A549 (cell line): ENCODE results near the gene VPS35L. TPM values are rescaled to one million over a fixed set of nuclear protein-coding genes. Genes with fewer than 3 reads are reported as not detected.

Experiments used
- ATAC-seq, 2 experiments: fragments of 200-7000 bp in 1 of 2; fragments of >200 bp in 1 of 2; cut with Nextera tagmentation in 1 of 2; cut with Tn5 transposase in 1 of 2; 3 replicates each; pipeline versions ENCODE4 v1.8.0 to v1.9.1; 2018 to 2020; ENCODE audit warnings: mild to moderate bottlenecking in 1 of 2, moderate library complexity in 1 of 2
- CTCF ChIA-PET: fragments of 300-600 bp; sonication (Branson Sonifier 250); formaldehyde crosslinking; extraction: SDS; loops from one replicate; lab custom pipeline; 2021; ENCODE audit warnings: antibody characterized with exemption, inconsistent platforms; lab: Yijun Ruan, JAX
- POLR2A ChIA-PET: fragments of 350-600 bp; formaldehyde crosslinking; extraction: SDS; loops from one replicate; lab custom pipeline; 2021; ENCODE audit warnings: antibody characterized with exemption, inconsistent platforms; lab: Yijun Ruan, JAX
- DNase-seq, 2 experiments: peaks; one replicate each; pipeline versions ENCODE4 v3.0.0 to v3.0.0-alpha.2; 2011 to 2016; ENCODE audit warnings: low read depth in 1 of 2, low spot score in 1 of 2
- FAIRE-seq: peaks from 2 replicates; lab custom pipeline; 2011; peaks lifted over from hg19 to GRCh38; lab: Jason Lieb, UNC
- H3K27ac ChIP-seq, 2 experiments: fragments of >200 bp; sonication (Bioruptor Twin); formaldehyde crosslinking; 3 replicates each; pipeline ENCODE4 v1.5.1; 2016 to 2017
- H3K4me1 ChIP-seq: fragments of >200 bp; sonication (Bioruptor Twin); formaldehyde crosslinking; 3 replicates; pipeline ENCODE4 v1.6.1; 2016
- H3K4me2 ChIP-seq: fragments of >200 bp; sonication (Bioruptor Twin); formaldehyde crosslinking; 3 replicates; pipeline ENCODE4 v1.6.1; 2016
- H3K4me3 ChIP-seq: fragments of >200 bp; sonication (Bioruptor Twin); formaldehyde crosslinking; 3 replicates; pipeline ENCODE4 v1.5.1; 2016
- H3K9me3 ChIP-seq: fragments of >200 bp; sonication (Bioruptor Twin); formaldehyde crosslinking; 3 replicates; pipeline ENCODE4 v1.6.1; 2016
- CBX2 ChIP-seq: fragments of 200-600 bp; sonication (generic); IDR thresholded peaks from 2 replicates; pipeline ENCODE4 v1.6.1; 2016; ENCODE audit warnings: low read depth, mild to moderate bottlenecking, borderline replicate concordance
- CBX8 ChIP-seq: fragments of 200-600 bp; sonication (generic); IDR thresholded peaks from 2 replicates; pipeline ENCODE4 v1.6.1; 2016
- CHD2 ChIP-seq: fragments of 150-350 bp; IDR thresholded peaks from 2 replicates; pipeline ENCODE4 v1.6.1; 2014; ENCODE audit warnings: low read length; ENCODE audit not compliant: partially characterized antibody
- CTCF ChIP-seq: fragments of >200 bp; sonication (Bioruptor Twin); formaldehyde crosslinking; IDR thresholded peaks from 3 replicates; pipeline ENCODE4 v1.5.1; 2016
- E2F6 ChIP-seq: IDR thresholded peaks from 2 replicates; pipeline ENCODE4 v1.6.1; 2012; ENCODE audit warnings: low read depth, borderline replicate concordance
- EHF ChIP-seq: fragments of 250-450 bp; sonication (Bioruptor Pico); IDR thresholded peaks from 2 replicates; pipeline ENCODE4 v1.5.0; 2020; ENCODE audit warnings: mild to moderate bottlenecking
- ELK1 ChIP-seq: fragments of 150-350 bp; IDR thresholded peaks from 2 replicates; pipeline ENCODE4 v1.6.1; 2014; ENCODE audit warnings: low read depth, mild to moderate bottlenecking, low read length
- FOSL2 ChIP-seq, 2 experiments: fragments of 450-650 bp in 1 of 2; fragments of >200 bp in 1 of 2; sonication (Bioruptor Twin) in 1 of 2; formaldehyde crosslinking; IDR thresholded peaks; 2 replicates each; pipeline versions ENCODE4 v1.5.0 to v1.6.1; 2016 to 2020; ENCODE audit warnings: mild to moderate bottlenecking in 1 of 2, moderate library complexity in 1 of 2
- FOXS1 ChIP-seq: fragments of 250-450 bp; sonication (Bioruptor Pico); IDR thresholded peaks from 2 replicates; pipeline ENCODE4 v1.5.0; 2020; ENCODE audit warnings: mild to moderate bottlenecking, moderate library complexity
- HDAC2 ChIP-seq: fragments of 200-600 bp; sonication (generic); IDR thresholded peaks from 2 replicates; pipeline ENCODE4 v1.6.1; 2016
- HOXB5 ChIP-seq: fragments of 250-450 bp; sonication (Bioruptor Pico); IDR thresholded peaks from 2 replicates; pipeline ENCODE4 v1.5.0; 2020; ENCODE audit warnings: mild to moderate bottlenecking, moderate library complexity
- KDM5A ChIP-seq: fragments of 200-600 bp; sonication (generic); IDR thresholded peaks from 2 replicates; pipeline ENCODE4 v1.6.1; 2016; ENCODE audit warnings: antibody characterized with exemption, mild to moderate bottlenecking
- MAZ ChIP-seq: fragments of 150-350 bp; IDR thresholded peaks from 2 replicates; pipeline ENCODE4 v1.6.1; 2014; ENCODE audit warnings: antibody characterized with exemption, low read depth, low read length, borderline replicate concordance
- NR3C1 ChIP-seq: fragments of >200 bp; sonication (Bioruptor Twin); formaldehyde crosslinking; IDR thresholded peaks from 3 replicates; pipeline ENCODE4 v1.6.1; 2017
- PHF8 ChIP-seq: fragments of 200-600 bp; sonication (generic); IDR thresholded peaks from 2 replicates; pipeline ENCODE4 v1.6.1; 2016; ENCODE audit warnings: low read depth, mild to moderate bottlenecking, antibody characterized with exemption, moderate library complexity, borderline replicate concordance
- RAD21 ChIP-seq, 2 experiments: fragments of >200 bp in 1 of 2; sonication (Bioruptor Twin) in 1 of 2; formaldehyde crosslinking in 1 of 2; IDR thresholded peaks in 1 of 2; conservative IDR thresholded peaks in 1 of 2; 2 replicates in 1 of 2; 3 replicates in 1 of 2; pipeline ENCODE4 v1.6.1; 2012 to 2018; ENCODE audit warnings: inconsistent platforms in 1 of 2
- RCOR1 ChIP-seq: fragments of 150-350 bp; IDR thresholded peaks from 2 replicates; pipeline ENCODE4 v1.6.1; 2014; ENCODE audit warnings: antibody characterized with exemption, low read length, low read depth
- RNF2 ChIP-seq: fragments of 200-600 bp; sonication (generic); IDR thresholded peaks from 2 replicates; pipeline ENCODE4 v1.6.1; 2016; ENCODE audit warnings: low read depth, mild to moderate bottlenecking, antibody characterized with exemption, moderate library complexity, borderline replicate concordance
- TFCP2L1 ChIP-seq: fragments of 250-450 bp; sonication (Bioruptor Pico); IDR thresholded peaks from 2 replicates; pipeline ENCODE4 v1.5.0; 2021; ENCODE audit warnings: mild to moderate bottlenecking
- ZC3H11A ChIP-seq: fragments of 450-650 bp; IDR thresholded peaks from 2 replicates; pipeline ENCODE4 v1.6.1; 2014; ENCODE audit warnings: antibody characterized with exemption, mild to moderate bottlenecking
- ZFP36 ChIP-seq: fragments of 450-650 bp; IDR thresholded peaks from 2 replicates; pipeline ENCODE4 v1.6.1; 2014; ENCODE audit warnings: borderline replicate concordance; ENCODE audit not compliant: partially characterized antibody
- ZNF302 ChIP-seq: fragments of 250-450 bp; sonication (Bioruptor Pico); IDR thresholded peaks from 2 replicates; pipeline ENCODE4 v1.9.0; 2021; ENCODE audit warnings: inconsistent platforms, mild to moderate bottlenecking, moderate library complexity
- WGBS: methylation state at CpG from one replicate; pipeline ENCODE4 v1.1.6; 2017; ENCODE audit errors: missing lambda C conversion rate; 5-methylcytosine and 5-hydroxymethylcytosine counted together
- polyA plus RNA-seq, 4 experiments: library from polyadenylated mRNA; depleted of rRNA in 3 of 4; stranded (reverse); fragments of >200 nt; fragmentation: RNase III in 1 of 4; extraction: RNeasy Plus Mini Kit Qiagen cat#74134 plus additional on column Dnase treatment in 1 of 4; gene quantifications; 2 replicates in 3 of 4; 3 replicates in 1 of 4; pipeline ENCODE4 v1.2.3, GENCODE V29; 2011 to 2017
- TF ChIP-seq, protein P1 (sequence below): IDR thresholded peaks from 2 replicates; pipeline ENCODE4 v1.6.1; 2012

VPS35L gene
- polyA plus RNA-seq, 2 of the 4 experiments (the other 2 are of a cell fraction) = 38.4 to 47.7 TPM

DNA sequence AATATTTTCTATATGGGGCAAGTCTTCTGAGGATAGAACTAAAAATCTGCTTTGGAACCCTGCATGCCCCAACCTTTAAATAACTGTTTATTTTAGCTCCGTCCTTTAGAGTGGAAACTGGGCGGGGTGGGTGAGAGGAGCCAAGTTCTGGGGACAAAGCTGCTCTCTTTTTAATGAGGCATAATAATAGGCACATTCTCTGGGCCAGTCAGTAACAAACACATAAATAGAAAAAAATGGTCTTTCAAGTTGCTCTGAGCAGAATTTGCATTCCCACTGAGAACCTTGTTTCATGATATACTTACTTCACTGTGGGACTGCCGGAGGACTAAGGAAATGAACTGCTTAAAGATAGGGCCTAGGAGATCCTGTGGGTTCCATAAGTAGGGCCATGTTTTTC lies 111.0 kb downstream of the VPS35L start:
- no peak for TF ChIP-seq HDAC2
- TF ChIP-seq CBX2 = no peak
- no peak for TF ChIP-seq CBX8
- TF ChIP-seq CHD2 = no peak
- 84% methylated on average over 3 of the region's 3 CpGs for WGBS
- Histone ChIP-seq H3K9me3 (no peaks in the 10 kb centered on the region), H3K4me1 (no peaks in the 10 kb centered on the region), H3K4me3 (no peak overlapping the region), H3K27ac (no peak overlapping the region), H3K4me2 (no peak overlapping the region)
- ATAC-seq = no peak
- no peak for DNase-seq
- no peak for FAIRE-seq
- POLR2A ChIA-PET = no interaction called here
- CTCF ChIA-PET = interaction anchor here (1.2 to 1.9 kb wide), 6 partner anchors 12 to 220 kb away, joined by 3 to 5 read pairs (median 3); partner anchors contain the start of gene GPRC5B

DNA sequence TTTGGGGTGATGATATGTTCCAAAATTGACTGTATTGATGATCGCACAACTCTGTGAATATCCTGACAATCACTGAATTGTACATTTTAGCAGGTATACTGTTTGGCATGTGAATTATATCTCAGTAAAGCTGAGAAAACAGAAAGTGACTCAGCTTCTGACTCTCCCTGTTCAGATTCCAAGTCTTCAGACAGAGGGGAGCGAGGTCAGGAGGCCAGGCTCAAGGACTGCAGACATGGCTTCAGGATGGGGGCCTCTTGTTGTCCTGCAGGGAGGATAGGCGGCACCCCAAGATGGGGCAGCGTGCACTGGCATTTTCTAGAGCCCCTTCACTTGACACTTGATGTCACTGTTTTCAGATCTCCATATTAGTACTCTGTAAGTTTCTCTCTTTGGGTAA lies 116.9 kb downstream of the VPS35L start:
- ChIA-PET CTCF (interaction anchor here (0.6 to 1.8 kb wide), 5 partner anchors 114 to 234 kb away, joined by 3 to 4 read pairs (median 3); no protein-coding TSS in a partner anchor), POLR2A (no interaction called here)
- 90% methylated on average over 4 of the region's 4 CpGs for WGBS
- Histone ChIP-seq H3K4me3 (no peak overlapping the region), H3K4me1 (no peaks in the 10 kb centered on the region), H3K4me2 (no peak overlapping the region), H3K27ac (no peak overlapping the region), H3K9me3 (no peaks in the 10 kb centered on the region)
- no peak for DNase-seq
- TF ChIP-seq HOXB5 (CRISPR knock-in tag) = no peak
- no peak for FAIRE-seq
- no peak for ATAC-seq

DNA sequence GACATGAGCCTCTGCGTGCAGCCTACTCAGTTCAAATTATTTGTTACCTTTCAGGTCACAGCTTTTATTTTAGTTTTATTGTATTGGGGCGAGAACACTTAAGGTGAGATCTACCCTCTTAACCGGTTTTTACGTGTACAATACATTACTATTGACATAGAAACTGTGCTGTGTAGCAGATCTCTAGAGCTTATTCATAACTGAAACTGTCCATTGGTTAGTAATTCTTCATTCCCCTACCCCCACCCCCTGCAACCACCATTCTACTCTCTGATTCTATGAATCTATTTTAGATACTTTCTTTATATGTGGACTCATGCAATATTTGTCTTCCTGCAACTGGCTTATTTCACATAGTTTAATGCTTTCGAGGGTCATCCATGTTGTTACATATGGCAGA lies 119.0 kb downstream of the VPS35L start:
- 88% methylated on average over 5 of the region's 5 CpGs for WGBS
- DNase-seq = no peak
- Histone ChIP-seq H3K9me3 (no peaks in the 10 kb centered on the region), H3K4me3 (no peak overlapping the region), H3K4me2 (no peak overlapping the region), H3K4me1 (no peaks in the 10 kb centered on the region), H3K27ac (no peak overlapping the region)
- ChIA-PET POLR2A (interaction anchor here (0.7 kb wide), 1 partner anchor 561 kb away, joined by 3 read pairs; the partner anchor contains the start of gene ITPRIPL2), CTCF (interaction anchor here (1.1 to 1.3 kb wide), 2 partner anchors 10 to 210 kb away, joined by 3 to 4 read pairs; partner anchors contain the start of gene GPRC5B)
- no peak for TF ChIP-seq E2F6
- no peak for TF ChIP-seq RAD21 (conservative IDR thresholded peaks at IDR 0.05 in 1 of 2, IDR thresholded peaks at IDR 0.05 in 1 of 2)
- no peak for TF ChIP-seq HOXB5 (CRISPR knock-in tag)
- no peak for TF ChIP-seq ZNF302 (CRISPR knock-in tag)
- TF ChIP-seq TFCP2L1 (CRISPR knock-in tag) = no peak
- TF ChIP-seq ELK1 = no peak
- no peak for TF ChIP-seq KDM5A
- no peak for TF ChIP-seq CTCF
- TF ChIP-seq ZFP36 = no peak
- ATAC-seq = no peak
- no peak for FAIRE-seq

DNA sequence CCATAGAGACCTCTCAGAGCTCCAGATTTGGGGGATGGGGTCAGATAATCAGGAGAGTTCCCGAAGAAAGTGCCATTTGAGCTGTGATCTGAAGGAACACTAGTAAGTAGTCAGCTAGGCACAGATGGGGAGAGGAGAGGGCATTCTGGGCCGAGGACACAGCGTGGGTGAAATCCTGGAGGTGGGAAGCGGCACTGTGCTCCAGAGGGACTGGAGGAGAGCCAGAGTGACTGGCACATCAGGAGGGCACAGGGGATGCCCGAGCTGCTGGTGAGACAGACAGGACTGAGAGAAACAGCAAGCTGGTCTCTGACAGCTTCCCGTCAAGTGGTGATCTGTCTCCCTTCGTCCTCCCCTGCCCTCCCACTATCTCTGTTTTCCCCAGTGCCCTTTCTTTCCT lies 121.9 kb downstream of the VPS35L start:
- CTCF ChIA-PET = interaction anchor here (1.2 to 1.5 kb wide), 2 partner anchors 18 to 209 kb away, joined by 3 to 5 read pairs; no protein-coding TSS in a partner anchor
- Histone ChIP-seq H3K4me1 (no peaks in the 10 kb centered on the region), H3K4me2 (no peak overlapping the region), H3K9me3 (no peaks in the 10 kb centered on the region), H3K4me3 (no peak overlapping the region), H3K27ac (no peak overlapping the region)
- ATAC-seq = no peak
- POLR2A ChIA-PET = no interaction called here
- no peak for FAIRE-seq
- no peak for DNase-seq
- WGBS = 77% methylated on average over 7 of the region's 7 CpGs
- TF ChIP-seq ZC3H11A (no peak), MAZ (no peak), ZFP36 (no peak), TFCP2L1 (CRISPR knock-in tag) (no peak), RCOR1 (no peak), PHF8 (no peak), NR3C1 (no peak), HDAC2 (no peak), RNF2 (no peak), EHF (CRISPR knock-in tag) (no peak), CBX8 (no peak), CBX2 (no peak), HOXB5 (CRISPR knock-in tag) (no peak), FOXS1 (no peak), ELK1 (no peak), FOSL2 (IDR thresholded peaks at IDR 0.05) (no peak), FOSL2 (CRISPR knock-in tag; IDR thresholded peaks at IDR 0.05) (no peak), E2F6 (no peak)
- TF ChIP-seq, protein P1, sequence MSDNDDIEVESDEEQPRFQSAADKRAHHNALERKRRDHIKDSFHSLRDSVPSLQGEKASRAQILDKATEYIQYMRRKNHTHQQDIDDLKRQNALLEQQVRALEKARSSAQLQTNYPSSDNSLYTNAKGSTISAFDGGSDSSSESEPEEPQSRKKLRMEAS = no peak
